ENCODE data around the gene CHMP3. TPM values are rescaled to one million over a fixed set of nuclear protein-coding genes. Genes with fewer than 3 reads are reported as not detected.

Gene CHMP3
- total and polyA plus RNA-seq, 2 donors from 2014 or later: 123 to 162 TPM

DNA sequence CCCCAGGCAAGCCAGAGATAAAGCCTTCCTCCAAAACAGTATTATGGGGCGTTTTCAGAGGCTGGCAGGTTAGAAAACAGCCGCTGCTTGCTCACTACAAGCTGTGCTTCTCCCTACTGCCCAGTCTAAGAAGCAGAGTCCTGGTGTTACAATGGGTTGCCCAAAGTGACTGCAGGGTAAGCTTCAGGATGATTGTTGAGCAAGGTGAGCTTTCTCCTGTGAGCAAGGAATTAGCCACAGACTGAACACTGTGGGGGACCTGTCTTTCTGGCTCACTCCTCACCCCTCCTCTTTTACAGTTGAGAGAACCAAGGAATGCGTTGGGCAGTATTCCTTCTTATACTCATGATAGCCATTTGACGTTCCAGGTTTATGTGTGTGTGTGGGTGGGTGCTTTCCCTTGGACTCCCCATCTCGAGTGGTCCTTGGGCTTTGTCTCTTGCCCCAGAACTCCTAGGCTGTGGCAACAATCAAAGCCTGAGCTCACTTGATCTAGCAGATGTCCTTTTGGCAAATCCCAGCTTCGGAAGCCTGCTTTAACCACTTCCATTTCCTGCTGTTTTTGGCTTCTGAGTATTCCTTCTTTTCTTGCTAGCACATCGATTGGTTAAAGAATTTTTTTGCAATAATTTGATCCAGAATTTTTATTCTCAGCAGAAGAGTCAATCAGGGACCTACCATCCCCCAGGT lies 74.5 kb downstream of the CHMP3 start:
- Histone ChIP-seq H3K36me3 (ENCODE audit: control insufficient read depth in 2 of 3, insufficient read depth in 3 of 3, low read length in 3 of 3) (peaks cover 8 to 97% (median 64%) of the 10 kb centered on the region in 3 donors), H3K4me3 (ENCODE audit: low read length in 3 of 3) (no peak overlapping the region), H3K27me3 (ENCODE audit: control insufficient read depth, insufficient read depth, low read length) (no peaks in the 10 kb centered on the region), H3K4me1 (ENCODE audit: control insufficient read depth in 2 of 3, insufficient read depth in 2 of 3, low read depth in 1 of 3, low read length in 3 of 3) (no peaks in the 10 kb centered on the region), H3K9me3 (ENCODE audit: control insufficient read depth in 2 of 3, insufficient read depth in 1 of 3, low read length in 3 of 3) (no peaks in the 10 kb centered on the region), H3K27ac (ENCODE audit: low read depth in 2 of 2, low read length in 2 of 2) (no peak overlapping the region), H3K9ac (ENCODE audit: low read length in 3 of 3) (no peak overlapping the region)
- TF ChIP-seq, protein P1, sequence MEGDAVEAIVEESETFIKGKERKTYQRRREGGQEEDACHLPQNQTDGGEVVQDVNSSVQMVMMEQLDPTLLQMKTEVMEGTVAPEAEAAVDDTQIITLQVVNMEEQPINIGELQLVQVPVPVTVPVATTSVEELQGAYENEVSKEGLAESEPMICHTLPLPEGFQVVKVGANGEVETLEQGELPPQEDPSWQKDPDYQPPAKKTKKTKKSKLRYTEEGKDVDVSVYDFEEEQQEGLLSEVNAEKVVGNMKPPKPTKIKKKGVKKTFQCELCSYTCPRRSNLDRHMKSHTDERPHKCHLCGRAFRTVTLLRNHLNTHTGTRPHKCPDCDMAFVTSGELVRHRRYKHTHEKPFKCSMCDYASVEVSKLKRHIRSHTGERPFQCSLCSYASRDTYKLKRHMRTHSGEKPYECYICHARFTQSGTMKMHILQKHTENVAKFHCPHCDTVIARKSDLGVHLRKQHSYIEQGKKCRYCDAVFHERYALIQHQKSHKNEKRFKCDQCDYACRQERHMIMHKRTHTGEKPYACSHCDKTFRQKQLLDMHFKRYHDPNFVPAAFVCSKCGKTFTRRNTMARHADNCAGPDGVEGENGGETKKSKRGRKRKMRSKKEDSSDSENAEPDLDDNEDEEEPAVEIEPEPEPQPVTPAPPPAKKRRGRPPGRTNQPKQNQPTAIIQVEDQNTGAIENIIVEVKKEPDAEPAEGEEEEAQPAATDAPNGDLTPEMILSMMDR (IDR thresholded peaks at IDR 0.05; ENCODE audit: borderline replicate concordance, extremely low read depth, insufficient read depth): no peak
- intact Hi-C loops (cut with DNase I): no loop called here
- no peak for DNase-seq
- FAIRE-seq: no peak

DNA sequence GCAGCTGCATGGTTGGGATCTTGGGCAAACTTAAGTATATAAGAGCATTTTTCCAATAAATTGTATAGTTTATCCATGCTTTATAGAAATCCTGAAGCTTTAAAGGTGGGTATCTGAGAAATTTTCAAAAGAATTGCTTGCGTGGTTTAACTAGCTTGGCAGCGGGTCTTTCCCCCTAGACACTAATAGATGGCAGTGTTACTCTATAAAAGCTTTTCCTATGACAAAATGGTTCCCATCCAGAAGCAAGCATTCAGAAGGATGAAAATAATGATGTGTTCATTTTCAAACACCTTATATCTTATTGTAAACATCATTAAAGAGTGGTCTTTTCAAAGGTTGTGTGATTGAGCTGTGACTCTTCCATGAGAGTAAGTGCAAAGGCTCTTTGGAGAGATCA lies 76.2 kb downstream of the CHMP3 start:
- FAIRE-seq (no peak), DNase-seq (no peak)
- intact Hi-C loops (cut with DNase I): no loop called here
- no peak overlapping the region for H3K9ac ChIP-seq (ENCODE audit: low read length in 3 of 3)
- TF ChIP-seq, protein P1 (IDR thresholded peaks at IDR 0.05; ENCODE audit: borderline replicate concordance, extremely low read depth, insufficient read depth): no peak
- H3K27me3 ChIP-seq (ENCODE audit: control insufficient read depth, insufficient read depth, low read length): no peaks in the 10 kb centered on the region
- peaks cover 11 to 97% (median 75%) of the 10 kb centered on the region in 3 donors for H3K36me3 ChIP-seq (ENCODE audit: control insufficient read depth in 2 of 3, insufficient read depth in 3 of 3, low read length in 3 of 3)
- peaks cover 0 to 3% (median 0%) of the 10 kb centered on the region in 3 donors for H3K4me1 ChIP-seq (ENCODE audit: control insufficient read depth in 2 of 3, insufficient read depth in 2 of 3, low read depth in 1 of 3, low read length in 3 of 3)
- no peak overlapping the region for H3K4me3 ChIP-seq (ENCODE audit: low read length in 3 of 3)
- no peak overlapping the region for H3K27ac ChIP-seq (ENCODE audit: low read depth in 2 of 2, low read length in 2 of 2)
- no peaks in the 10 kb centered on the region for H3K9me3 ChIP-seq (ENCODE audit: control insufficient read depth in 2 of 3, insufficient read depth in 1 of 3, low read length in 3 of 3)

DNA sequence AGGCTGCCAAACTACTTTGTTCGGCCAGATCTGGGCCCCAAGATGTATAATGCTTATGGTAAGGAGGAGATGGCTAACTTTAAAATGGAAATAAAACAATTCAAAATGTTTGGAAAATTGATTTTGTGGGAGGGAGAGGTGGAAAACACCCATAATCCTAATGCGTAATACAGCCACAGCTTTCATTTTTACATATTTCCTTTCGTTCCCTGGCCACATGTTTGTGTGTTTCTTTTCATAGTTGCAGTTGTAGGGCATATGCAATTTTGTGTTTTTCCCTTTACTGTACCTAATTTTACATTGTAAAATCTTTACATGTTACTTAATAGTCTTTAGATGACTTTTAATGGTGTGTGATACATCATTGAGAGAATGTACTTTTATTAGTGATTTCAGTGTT lies 77.4 kb downstream of the CHMP3 start:
- H3K4me3 ChIP-seq (ENCODE audit: low read length in 3 of 3): no peak overlapping the region
- peaks cover 13 to 92% (median 70%) of the 10 kb centered on the region in 3 donors for H3K36me3 ChIP-seq (ENCODE audit: control insufficient read depth in 2 of 3, insufficient read depth in 3 of 3, low read length in 3 of 3)
- no peak for DNase-seq
- no peaks in the 10 kb centered on the region for H3K27me3 ChIP-seq (ENCODE audit: control insufficient read depth, insufficient read depth, low read length)
- no peak for FAIRE-seq
- TF ChIP-seq, protein P1 (IDR thresholded peaks at IDR 0.05; ENCODE audit: borderline replicate concordance, extremely low read depth, insufficient read depth): no peak
- H3K4me1 ChIP-seq (ENCODE audit: control insufficient read depth in 2 of 3, insufficient read depth in 2 of 3, low read depth in 1 of 3, low read length in 3 of 3): peaks cover 0 to 3% (median 0%) of the 10 kb centered on the region in 3 donors
- no peak overlapping the region for H3K27ac ChIP-seq (ENCODE audit: low read depth in 2 of 2, low read length in 2 of 2)
- no peaks in the 10 kb centered on the region for H3K9me3 ChIP-seq (ENCODE audit: control insufficient read depth in 2 of 3, insufficient read depth in 1 of 3, low read length in 3 of 3)
- H3K9ac ChIP-seq (ENCODE audit: low read length in 3 of 3): no peak overlapping the region
- intact Hi-C loops (cut with DNase I): no loop called here

All from kidney (tissue), 14 donors.